ENCODE results near the gene ATXN1.

DNA sequence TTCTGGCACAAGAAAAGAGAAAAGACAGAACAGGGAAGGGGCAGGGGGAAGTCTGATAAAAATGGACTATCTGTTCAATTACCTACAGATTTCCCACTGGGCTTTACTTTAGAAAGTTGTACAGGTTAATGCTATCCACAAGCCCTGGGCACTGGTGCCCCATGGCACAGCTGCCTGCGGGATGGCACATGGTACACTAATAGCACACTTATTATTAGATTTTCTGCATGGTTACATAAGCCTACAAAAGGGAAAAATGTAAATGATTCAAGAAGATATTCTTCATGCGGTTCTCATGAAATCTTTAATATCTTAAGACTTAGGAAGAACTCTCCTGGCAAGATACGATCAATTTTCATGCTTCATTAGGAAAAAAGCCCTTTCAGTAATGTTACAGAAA, 385.4 kb downstream of the ATXN1 start:
- TF ChIP-seq, protein P1, sequence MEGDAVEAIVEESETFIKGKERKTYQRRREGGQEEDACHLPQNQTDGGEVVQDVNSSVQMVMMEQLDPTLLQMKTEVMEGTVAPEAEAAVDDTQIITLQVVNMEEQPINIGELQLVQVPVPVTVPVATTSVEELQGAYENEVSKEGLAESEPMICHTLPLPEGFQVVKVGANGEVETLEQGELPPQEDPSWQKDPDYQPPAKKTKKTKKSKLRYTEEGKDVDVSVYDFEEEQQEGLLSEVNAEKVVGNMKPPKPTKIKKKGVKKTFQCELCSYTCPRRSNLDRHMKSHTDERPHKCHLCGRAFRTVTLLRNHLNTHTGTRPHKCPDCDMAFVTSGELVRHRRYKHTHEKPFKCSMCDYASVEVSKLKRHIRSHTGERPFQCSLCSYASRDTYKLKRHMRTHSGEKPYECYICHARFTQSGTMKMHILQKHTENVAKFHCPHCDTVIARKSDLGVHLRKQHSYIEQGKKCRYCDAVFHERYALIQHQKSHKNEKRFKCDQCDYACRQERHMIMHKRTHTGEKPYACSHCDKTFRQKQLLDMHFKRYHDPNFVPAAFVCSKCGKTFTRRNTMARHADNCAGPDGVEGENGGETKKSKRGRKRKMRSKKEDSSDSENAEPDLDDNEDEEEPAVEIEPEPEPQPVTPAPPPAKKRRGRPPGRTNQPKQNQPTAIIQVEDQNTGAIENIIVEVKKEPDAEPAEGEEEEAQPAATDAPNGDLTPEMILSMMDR (IDR thresholded peaks at IDR 0.05) = no peak
- TF ChIP-seq POLR2AphosphoS5 (IDR thresholded peaks at IDR 0.05; ENCODE audit: low read depth, low read length) = no peak
- no peak for TF ChIP-seq EZH2phosphoT487 (IDR thresholded peaks at IDR 0.05; ENCODE audit: borderline replicate concordance, low read depth)
- TF ChIP-seq NRF1 (IDR thresholded peaks at IDR 0.05; ENCODE audit: low read depth, low read length) = no peak
- TF ChIP-seq FOXJ3 (CRISPR knock-in tag; IDR thresholded peaks at IDR 0.05) = no peak
- TF ChIP-seq, protein P2, sequence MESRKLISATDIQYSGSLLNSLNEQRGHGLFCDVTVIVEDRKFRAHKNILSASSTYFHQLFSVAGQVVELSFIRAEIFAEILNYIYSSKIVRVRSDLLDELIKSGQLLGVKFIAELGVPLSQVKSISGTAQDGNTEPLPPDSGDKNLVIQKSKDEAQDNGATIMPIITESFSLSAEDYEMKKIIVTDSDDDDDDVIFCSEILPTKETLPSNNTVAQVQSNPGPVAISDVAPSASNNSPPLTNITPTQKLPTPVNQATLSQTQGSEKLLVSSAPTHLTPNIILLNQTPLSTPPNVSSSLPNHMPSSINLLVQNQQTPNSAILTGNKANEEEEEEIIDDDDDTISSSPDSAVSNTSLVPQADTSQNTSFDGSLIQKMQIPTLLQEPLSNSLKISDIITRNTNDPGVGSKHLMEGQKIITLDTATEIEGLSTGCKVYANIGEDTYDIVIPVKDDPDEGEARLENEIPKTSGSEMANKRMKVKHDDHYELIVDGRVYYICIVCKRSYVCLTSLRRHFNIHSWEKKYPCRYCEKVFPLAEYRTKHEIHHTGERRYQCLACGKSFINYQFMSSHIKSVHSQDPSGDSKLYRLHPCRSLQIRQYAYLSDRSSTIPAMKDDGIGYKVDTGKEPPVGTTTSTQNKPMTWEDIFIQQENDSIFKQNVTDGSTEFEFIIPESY (IDR thresholded peaks at IDR 0.05; ENCODE audit: borderline replicate concordance, low read depth) = no peak
- no peak for TF ChIP-seq EP300 (IDR thresholded peaks at IDR 0.05; ENCODE audit: borderline replicate concordance in 1 of 2, low read depth in 1 of 2, low read length in 1 of 2)
- TF ChIP-seq, protein P3, sequence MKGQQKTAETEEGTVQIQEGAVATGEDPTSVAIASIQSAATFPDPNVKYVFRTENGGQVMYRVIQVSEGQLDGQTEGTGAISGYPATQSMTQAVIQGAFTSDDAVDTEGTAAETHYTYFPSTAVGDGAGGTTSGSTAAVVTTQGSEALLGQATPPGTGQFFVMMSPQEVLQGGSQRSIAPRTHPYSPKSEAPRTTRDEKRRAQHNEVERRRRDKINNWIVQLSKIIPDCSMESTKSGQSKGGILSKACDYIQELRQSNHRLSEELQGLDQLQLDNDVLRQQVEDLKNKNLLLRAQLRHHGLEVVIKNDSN (IDR thresholded peaks at IDR 0.05; ENCODE audit: borderline replicate concordance, low read depth) = no peak
- TF ChIP-seq TCF12 (IDR thresholded peaks at IDR 0.05) = no peak

Data from SK-N-SH (cell line).